ENCODE results near the gene KDM4C.

DNA sequence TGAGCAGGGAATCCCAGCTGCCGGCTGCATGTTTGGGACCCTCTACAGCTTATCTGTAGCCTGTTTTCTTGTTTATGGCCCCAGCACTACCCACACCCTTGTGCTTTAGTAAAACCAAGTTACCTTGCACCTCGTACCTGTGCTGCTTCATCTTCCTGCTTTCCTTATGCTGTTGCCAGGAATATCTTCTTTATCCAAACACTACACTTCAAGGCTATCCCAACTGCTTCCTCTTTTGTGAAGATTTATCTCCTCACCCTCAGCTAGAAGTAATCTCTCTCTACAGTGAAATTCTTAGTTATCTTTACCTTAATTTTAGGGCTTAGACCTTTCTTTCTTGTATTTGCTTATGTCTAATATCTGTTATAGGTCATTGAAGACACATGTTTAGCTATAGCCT is 171.1 kb downstream of the KDM4C start:
- no peak for TF ChIP-seq POLR2A (IDR thresholded peaks at IDR 0.05; ENCODE audit: low read depth)
- TF ChIP-seq, protein P1, sequence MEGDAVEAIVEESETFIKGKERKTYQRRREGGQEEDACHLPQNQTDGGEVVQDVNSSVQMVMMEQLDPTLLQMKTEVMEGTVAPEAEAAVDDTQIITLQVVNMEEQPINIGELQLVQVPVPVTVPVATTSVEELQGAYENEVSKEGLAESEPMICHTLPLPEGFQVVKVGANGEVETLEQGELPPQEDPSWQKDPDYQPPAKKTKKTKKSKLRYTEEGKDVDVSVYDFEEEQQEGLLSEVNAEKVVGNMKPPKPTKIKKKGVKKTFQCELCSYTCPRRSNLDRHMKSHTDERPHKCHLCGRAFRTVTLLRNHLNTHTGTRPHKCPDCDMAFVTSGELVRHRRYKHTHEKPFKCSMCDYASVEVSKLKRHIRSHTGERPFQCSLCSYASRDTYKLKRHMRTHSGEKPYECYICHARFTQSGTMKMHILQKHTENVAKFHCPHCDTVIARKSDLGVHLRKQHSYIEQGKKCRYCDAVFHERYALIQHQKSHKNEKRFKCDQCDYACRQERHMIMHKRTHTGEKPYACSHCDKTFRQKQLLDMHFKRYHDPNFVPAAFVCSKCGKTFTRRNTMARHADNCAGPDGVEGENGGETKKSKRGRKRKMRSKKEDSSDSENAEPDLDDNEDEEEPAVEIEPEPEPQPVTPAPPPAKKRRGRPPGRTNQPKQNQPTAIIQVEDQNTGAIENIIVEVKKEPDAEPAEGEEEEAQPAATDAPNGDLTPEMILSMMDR (IDR thresholded peaks at IDR 0.05) = no peak
- TF ChIP-seq EP300 (IDR thresholded peaks at IDR 0.05) = no peak
- no peak for TF ChIP-seq POLR2AphosphoS5 (IDR thresholded peaks at IDR 0.05)
